ENCODE data around the gene ZNF248.
A peak's percentile ranks its signal among the peaks of the same experiment; 100 is the strongest.
"Not testable (repeated sequence)": the region's sequence is repeated elsewhere in the genome, so short reads cannot be mapped to it uniquely, and the experiment has no call there.

The ZNF248 gene

DNA sequence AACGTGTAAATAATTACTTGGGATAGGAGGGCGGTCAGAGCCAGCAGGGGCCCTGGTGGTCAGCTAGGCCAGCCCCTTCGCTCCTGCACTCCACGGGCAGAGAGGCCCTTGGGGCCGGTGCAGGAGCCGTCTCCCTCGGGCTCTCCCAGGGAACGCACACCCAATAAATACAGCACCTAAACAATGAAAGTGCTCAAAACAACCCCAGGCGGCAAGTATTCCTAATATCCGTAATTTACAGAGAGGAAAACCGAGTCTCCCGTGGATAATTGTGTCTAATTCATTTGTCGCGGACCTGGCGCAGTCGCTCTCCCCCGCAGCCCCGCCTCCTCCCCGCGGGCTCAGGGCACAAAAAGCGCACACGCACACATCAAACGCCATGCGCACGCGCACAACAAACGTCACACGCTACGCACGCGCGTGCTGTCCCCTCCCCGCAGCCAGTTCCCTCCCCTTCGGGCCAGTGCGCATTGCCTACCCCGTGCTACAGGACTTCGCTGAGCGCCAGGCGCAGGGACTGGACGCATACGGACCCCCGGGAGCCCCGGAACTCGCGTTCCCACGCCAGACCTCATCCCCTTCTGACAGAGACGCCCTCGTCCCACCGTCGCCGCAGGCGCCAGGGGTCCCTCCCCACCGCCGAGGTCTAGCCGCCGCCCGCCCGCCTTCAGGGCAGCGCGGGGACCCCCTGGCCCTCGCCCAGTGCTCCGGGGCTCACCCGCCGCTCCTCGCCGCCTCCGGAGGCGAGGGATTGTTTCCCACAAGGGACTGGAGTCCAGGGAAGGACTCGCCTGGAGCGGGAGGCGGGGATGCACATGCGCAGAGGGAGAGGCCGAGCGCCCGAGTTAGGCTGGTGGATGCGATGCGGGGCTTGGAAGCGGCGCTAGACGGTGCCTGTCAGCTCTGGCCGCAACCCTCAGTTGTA, at the start of gene ZNF248:
TSS of gene ZNF248 (minus strand) at position 324 of the 925 bp plus-strand sequence. CDS start 1,300 bp downstream, outside the sequence.
- DNase-seq = peak; percentile 82 to 87

DNA sequence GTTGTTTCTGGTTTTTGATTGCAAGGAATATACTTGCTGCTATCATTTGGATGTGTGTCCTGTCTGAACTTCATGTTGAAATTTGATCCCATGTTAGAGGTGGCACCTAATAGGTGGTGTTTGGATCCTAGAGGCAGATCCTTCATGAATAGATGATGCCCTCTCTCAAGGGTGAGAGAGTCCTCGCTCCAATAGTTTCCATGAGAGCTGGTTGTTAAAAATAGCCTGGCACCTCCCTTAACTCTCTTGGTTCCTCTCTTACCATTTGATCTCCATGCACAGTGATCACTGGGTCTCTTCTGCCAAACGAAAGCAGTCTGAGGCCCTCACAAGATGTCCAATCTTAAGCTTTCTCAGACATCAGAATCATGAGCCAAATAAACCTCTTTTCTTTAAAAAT, 49.0 kb upstream of the ZNF248 start:
- DNase-seq = no peak

DNA sequence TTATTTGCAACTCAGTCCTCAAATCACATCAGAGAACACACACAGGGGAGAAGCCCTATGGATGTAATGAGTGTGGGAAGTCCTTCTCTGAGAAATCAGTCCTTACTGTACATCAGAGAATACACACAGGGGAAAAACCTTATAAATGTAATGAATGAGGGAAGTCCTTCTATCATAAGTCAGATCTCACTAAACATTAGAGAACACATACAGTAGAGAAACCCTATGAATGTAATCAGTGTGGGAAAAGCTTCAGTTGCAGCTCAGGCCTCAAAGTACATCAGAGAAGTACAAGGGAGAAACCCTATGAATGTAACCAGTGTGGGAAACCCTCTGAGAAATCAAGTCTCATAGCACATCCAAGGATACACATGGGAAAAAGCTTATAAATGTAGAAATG, 39.0 kb upstream of the ZNF248 start:
- no peak for DNase-seq

DNA sequence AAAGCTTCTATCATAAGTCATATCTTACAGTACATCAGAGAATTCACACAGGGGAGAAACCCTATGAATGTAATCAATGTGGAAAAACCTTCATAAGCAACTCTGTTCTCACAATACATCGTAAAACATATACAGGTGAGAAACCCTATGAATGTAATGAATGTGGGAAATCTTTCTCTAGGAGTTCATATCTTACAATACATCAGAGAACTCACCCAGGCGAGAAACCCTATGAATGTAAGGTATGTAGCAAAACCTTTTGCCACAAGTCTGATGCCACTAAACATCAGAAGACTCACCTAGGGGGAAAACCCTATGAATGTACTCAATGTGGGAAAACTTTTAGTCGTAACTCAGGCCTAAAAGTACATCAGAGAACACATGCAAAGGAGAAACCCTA, 38.3 kb upstream of the ZNF248 start:
- DNase-seq = no peak

DNA sequence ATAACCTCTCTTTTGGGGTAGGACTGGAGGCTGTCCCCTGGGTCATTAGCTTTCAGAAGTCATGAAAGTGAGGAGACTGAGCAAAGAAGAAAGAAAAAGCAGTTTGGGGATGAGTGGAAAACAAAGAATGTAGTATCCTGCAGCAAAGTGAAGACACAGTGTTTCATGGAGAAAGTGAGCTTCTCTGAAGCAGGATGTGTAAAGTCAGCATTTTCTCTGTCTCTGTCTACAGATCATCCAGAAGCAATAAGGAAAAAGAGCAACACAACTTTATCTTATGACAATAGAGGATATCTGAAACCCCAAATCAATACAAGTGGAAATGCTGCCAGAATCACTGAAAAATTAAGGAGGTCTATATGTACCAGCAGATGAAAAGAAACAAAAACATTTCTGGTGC, 28.4 kb upstream of the ZNF248 start:
- no peak for DNase-seq

DNA sequence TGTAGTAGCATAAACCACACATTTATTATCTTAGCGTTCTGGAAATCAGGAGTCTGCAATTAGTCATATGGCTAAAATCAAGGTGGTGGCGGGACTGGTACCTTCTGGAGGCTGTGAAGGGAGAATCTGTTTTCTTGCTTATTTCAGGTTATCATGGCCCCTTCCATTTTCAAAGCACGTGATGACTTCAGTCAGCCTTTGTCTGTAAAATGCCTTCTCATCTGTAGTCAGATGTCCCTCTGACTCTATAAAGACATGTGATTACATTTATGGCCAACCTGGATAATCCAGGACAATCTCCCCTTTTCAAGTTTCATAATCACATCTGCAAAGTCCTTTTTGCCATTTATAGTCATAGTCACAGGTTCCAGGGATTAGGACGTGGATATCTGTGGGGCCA, 15.5 kb upstream of the ZNF248 start:
- DNase-seq = no peak

DNA sequence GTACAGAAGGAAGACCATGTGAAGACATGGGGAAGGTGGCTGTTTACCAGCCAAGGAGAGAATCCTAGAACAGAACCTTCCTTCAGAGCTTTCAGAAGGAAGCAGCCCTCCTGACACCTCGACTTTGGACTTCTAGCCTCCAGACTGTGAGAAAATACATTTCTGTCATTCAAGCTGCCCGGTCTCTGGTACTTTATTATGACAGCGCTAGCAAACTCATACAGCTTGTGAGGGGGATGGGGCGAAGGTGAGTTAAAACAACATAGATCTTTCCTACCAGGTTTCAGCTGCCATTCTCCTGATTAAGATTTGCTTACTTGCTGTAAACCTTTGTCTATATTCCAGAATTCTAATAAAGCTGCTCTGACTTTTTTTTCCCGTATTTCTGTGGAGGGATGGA, 14.9 kb upstream of the ZNF248 start:
- DNase-seq = no peak

DNA sequence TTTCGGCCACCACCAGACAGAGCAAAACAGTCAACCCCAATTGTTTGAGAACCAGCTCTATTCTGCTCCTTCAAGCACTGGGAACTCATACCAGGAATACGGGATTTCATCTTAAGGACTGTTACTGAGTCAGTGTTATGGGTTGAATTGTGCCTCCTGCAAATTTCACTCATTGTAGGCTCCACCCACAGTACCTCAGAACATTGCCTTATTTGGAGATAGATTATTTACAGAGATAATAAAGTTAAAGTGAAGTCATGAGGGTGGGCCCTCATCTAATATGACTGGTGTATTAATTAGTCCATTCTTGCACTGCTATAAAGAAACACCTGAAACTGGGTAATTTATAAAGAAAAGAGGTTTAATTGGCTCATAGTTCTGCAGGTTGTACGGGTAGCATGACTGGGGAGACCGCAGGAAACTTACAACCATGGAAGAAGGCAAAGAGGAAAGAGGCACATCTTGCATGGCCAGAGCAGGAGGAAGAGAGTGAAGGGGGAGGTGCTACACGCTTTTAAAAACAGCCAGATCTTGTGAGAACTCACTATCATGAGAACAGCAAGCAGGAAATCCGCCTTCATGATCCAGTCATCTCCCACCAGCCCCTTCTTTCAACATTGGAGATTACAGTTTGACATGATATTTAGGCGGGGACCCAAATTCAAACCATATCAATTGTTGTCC, 14.3 kb upstream of the ZNF248 start:
- DNase-seq = no peak

DNA sequence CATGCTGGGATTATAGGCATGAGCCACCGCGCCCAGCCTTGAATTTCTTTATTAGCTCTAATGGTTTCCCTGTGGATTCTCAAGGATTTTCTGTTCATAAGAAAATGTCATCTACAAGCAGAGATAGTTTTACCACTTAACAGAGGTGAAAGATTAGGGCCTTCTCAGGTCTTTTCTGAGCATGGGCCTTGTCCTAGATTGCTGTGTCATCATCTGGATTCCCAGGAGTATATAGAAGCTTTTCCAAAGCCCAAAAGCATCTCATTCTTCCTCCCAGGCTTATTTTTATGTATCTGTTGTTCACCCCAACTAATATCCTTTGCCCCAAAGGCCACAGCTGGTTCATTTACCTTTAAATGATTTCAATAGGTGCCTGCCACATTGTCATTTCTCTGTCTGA, 13.7 kb upstream of the ZNF248 start:
- no peak for DNase-seq

DNA sequence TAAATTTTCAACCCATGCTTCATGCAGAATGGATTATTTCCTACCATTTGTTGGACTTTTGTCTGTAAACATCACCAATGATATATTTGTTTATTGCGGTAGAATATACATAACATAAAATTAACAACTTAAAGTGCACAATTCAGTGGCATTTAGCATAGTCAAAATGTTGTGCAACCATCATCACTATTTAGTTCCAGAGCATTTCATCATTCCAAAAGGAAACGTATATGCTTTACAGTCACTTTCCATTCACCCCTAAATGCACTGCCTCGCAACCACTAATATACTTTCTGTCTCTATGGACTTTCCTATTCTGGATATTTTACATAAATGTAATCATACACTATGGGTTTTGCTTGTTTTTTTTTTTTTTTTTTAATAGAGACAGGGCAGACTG, 11.4 kb upstream of the ZNF248 start:
- no peak for DNase-seq

DNA sequence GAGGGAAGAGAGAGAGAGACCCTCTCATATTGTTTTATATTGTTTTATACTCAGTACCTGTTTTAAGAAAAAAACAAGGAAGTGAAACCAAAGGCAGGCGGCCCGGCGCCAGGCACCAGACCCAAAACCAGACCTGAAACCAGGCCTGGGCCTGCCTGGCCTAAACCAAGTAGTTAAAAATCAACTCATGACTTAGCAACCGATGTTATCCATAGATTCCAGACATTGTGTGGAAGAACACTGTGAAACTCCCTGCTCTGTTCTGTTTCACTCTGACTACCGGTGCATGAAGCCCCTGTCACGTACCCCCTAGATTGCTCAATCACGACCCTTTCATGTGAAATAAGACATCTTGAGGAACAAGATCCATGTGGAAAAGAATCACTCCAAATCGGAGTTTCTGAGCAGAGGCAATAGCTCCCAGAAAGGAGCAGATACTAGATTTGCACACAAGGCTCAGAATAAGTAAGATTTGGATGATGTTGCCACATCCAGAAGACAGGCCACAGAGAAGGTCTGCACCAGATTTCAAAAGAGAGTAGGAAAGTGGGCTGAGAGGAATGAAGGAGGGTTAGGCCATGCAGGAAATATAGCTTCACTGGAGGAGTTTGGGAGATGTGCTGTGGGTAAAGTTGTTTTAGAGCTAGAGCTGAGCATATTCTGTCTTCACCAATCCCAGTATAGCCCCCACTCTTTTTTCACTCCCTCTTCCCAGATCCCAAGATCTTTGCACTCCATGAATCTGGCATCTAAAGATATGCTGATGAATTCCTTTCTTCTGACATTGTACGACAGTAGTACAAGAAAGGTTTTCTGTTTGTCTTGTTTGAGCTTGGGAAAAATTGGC, 8.8 kb upstream of the ZNF248 start:
- DNase-seq = no peak

DNA sequence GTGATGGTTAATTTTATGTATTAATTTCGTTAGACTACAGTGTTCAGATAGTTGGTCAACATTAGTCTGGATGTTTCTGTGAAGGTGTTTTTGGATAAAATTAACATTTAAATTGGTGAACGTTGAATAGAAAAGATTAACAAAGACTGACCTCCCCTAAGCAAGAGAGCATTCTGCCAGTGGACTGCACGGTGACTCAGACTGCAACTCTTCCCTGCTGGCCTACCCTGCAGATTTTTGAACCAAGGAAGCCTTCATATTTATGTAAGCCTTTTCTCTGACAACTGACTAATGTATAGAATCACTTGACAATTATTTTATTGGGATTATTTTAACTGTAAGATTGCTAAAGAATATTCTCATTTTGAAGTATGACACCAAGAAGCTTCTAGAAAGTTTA, 7.9 kb upstream of the ZNF248 start:
- no peak for DNase-seq

DNA sequence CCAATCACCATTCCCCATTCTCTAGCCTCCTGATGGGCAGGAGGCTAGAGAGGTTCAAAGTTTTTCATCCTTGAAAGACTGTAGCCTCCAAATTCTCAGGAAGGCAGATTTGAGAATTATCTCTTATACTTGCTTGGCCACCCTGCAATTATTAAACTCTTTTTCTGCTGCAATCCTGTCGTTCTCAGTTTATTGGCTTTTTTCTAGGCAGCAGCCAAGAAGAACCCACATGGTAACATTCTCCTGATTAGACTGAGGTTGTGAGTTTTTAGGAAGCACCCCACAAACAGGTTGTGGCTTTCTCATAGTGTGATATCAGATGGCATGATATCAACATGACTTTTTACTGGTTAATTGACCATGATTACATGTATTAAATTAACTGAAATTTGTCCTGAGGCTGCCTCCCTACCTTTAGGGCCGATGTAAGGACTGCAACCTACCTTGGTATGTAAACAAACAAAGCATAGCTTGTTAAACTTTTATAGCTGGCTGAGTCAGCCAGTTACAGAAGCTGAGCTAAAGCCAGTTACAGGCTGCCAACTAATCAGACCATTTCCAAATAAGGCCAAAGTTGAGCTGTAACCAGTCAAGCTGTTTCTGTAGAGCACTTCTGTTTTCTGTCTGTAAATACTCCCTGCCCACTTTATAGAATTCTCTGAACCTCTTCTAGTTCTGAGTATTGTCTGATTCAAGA, 3.2 kb upstream of the ZNF248 start:
- DNase-seq = no peak

DNA sequence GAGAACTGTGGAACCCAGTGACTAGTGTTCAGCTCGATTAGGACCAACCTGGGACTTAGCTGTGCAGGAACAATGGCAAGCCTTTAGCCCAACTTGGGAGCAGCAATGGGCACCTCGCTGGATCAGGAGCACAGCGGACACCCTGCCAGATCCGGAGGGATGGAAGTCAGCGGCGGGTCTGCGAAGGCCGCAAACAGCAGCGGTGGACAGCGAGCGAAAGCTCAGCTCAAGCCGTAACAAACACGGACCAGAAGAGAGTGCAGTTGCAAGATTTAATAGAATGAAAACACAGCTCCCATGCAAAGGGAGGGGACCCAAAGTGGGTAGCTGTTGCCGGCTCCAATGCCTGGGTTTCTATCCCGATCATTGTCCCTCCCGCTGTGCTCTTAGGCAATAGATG, 1.9 kb upstream of the ZNF248 start:
- not testable (repeated sequence) for DNase-seq

DNA sequence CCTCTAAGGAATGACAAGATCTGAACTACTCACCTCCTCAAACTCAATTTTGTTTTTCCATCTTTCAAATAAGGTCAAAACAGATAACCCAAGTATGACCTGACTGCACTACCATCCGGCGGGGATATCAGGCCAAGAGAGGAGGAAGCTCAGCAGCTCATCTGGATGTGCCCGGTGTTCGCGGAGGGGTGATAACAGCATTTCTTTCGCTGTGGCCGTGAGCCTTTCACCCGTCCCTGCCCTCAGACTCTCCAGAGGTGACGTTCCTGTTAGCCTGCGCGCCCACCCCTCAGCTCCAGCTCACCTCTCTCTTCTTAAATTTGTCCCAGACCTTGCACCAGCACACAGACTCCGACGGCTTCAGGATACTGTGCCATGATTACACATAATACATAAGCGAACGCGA, 526 bp downstream of the ZNF248 start:
- DNase-seq = peak in 1 of 2 experiments; percentile 12

DNA sequence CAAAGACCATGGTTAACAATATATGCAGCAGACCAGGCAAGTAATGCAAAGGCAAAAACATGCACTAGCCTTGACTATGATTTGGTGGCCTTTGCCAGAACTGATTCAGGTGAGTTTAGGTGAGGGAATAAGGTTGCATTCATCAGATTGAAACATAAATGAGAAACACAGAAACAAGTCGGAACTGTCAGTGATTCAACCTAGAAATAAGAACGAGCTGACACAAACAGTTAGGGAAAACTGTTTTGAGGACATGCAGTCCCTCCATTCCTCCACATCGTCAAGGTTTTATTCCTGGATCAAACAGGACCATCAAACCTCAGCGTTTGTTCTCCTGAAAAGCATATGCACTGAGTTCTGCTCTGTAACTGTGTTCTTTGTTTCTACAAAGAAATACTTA, 1.8 kb downstream of the ZNF248 start:
- DNase-seq = no peak

DNA sequence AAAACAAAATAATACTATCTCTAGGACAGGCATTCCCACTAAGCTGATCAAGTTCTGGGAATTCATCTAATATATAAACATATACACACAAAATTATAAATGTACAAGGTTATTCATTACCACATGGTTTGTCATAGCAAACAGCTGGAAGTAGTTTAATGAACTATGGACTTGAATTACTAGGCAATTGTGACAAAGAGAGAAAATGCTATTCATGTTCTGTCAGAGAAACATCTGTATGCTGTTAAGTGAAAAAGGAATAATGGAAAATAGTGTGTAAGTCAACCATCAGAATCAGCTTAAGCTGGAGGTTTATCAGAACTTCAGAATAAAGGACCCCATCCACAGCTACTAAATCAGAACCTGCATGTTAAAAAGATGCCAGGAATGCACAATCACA, 2.8 kb downstream of the ZNF248 start:
- DNase-seq = no peak

DNA sequence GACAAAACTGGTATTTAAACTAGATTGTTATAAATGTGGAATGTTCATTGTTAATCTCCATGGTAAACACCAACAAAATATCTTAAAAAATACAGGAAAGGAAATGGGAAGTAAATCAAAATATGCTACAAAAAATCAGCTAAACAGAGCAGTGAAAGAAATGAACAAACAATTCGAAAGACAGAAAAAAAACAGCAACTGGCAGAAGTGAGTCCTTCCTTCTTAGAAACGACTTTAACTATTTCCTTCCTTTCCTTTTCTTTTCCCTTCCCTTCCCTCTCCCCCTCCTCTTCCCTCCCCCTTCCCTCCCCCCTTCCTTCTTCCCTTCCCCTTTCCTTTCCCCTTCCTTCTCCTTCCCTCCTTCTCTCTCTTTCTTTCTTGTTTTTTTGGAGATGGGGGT, 12.8 kb downstream of the ZNF248 start:
- DNase-seq = no peak

DNA sequence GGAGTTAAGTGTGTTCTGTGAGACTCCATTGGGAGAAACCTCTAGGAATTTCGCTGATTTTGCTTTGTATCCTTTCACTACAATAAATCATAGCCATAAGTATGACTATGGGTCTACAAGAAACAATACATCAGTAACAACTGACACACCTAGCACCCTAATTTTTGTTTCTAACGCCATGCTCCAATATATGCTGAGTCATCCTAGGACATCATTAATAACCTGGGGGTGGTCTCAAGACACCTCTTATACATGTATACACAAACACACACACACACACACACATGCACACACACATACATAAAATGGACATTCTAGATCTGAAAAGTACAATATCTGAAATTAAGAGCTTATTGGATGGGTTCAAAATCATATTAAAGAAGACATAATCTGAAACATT, 18.2 kb downstream of the ZNF248 start:
- no peak for DNase-seq

DNA sequence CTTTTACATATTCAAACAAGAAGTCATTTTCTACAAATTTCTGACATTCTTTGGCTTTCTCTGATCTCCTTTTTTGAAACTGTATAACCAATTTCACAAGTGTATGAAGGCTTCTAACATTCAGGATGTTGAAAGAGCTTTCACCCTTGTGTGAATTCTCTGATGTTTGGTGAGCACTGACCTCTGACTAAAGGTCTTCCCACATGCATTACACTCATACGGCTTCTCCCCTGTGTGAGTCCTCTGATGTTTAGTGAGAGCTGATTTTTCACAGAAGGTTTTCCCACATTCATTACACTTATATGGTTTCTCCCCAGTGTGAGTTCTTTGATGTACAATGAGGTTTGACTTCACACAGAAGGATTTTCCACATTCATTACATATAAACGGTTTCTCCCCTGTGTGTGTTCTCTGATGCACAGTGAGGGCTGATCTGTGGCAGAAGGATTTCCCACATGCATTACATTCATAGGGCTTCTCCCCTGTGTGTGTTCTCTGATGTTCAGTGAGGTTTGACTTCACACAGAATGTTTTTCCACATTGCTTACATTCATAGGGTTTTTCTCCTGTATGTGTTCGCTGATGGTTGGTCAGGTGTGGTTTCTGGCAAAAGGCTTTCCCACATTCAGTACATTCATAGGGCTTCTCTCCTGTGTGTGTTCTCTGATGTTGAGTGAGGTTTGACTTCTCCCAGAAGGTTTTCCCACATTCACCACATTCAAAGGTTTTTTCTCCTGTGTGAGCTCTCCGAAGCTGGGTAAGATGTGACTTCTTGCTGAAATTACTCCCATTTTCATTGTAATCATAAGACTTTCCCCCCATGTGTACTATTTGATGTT, 25.7 kb downstream of the ZNF248 start:
- DNase-seq = no peak

DNA sequence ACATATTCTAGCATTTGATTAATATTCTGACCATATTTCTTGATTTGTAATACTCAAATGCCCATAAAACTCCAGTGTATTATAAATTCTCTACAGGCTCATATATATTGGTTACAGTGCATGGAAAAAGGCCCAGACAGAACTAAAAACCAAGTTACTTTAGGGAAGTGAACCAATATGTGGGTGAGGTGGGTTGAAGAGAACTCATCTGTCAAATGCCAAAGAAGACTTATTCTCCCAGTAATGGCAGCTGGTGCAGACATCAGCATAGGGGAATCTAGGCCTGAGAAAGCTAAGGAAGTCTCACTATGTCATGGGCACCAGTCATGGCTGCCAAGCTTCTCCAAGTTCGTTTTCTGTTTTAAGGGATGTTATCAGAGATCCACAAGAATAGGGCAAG, 30.6 kb downstream of the ZNF248 start:
- no peak for DNase-seq

DNA sequence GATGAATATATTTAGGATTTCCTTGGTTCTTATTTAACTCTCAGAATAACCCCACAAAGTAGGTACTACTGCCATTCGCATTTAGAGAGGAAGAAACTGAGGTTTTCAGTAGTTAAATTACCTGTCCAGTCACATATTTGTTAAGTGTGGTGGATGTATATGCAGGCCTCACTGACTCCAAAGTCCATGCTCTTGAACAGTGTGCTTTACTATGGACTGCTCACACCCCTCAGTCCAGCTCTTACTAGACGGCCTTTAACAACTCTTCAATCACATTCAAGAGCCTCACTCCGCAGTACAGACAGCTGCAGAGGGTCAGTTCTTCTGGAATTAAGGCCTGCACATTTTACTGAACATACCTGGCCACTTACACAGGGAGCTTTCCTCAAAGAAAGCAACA, 36.2 kb downstream of the ZNF248 start:
- DNase-seq = no peak

Measured in SW 1271 (cell line).